T-helper 1 cell treated with Interleukin-12 subunit alpha and Interleukin-12 subunit beta and Interleukin-4 antibody, amounts not matched to agents 30 μg/mL and 1 μg/mL, for 36 hours (primary cell): ENCODE results near the gene CD59.
A peak's percentile ranks its signal among the peaks of the same experiment; 100 is the strongest.
"Not testable (repeated sequence)": the region's sequence is repeated elsewhere in the genome, so short reads cannot be mapped to it uniquely, and the experiment has no call there.

Experiments used
- H3K27ac Mint-ChIP-seq: one replicate; pipeline ENCODE4 v1.8.0; 2021; ENCODE audit warnings: mild to moderate bottlenecking, mixed read lengths
- H3K27me3 Mint-ChIP-seq: one replicate; pipeline ENCODE4 v1.8.0; 2021; ENCODE audit warnings: low read depth, mixed read lengths
- H3K36me3 Mint-ChIP-seq: one replicate; pipeline ENCODE4 v1.8.0; 2021; ENCODE audit warnings: low read depth, mixed read lengths
- H3K4me1 Mint-ChIP-seq: one replicate; pipeline ENCODE4 v1.8.0; 2021; ENCODE audit warnings: low read depth, mixed read lengths
- H3K4me3 Mint-ChIP-seq: one replicate; pipeline ENCODE4 v1.8.0; 2021; ENCODE audit warnings: mild to moderate bottlenecking, moderate library complexity, mixed read lengths
- H3K9me3 Mint-ChIP-seq: one replicate; pipeline ENCODE4 v1.8.0; 2021; ENCODE audit warnings: mixed read lengths

Gene CD59

DNA sequence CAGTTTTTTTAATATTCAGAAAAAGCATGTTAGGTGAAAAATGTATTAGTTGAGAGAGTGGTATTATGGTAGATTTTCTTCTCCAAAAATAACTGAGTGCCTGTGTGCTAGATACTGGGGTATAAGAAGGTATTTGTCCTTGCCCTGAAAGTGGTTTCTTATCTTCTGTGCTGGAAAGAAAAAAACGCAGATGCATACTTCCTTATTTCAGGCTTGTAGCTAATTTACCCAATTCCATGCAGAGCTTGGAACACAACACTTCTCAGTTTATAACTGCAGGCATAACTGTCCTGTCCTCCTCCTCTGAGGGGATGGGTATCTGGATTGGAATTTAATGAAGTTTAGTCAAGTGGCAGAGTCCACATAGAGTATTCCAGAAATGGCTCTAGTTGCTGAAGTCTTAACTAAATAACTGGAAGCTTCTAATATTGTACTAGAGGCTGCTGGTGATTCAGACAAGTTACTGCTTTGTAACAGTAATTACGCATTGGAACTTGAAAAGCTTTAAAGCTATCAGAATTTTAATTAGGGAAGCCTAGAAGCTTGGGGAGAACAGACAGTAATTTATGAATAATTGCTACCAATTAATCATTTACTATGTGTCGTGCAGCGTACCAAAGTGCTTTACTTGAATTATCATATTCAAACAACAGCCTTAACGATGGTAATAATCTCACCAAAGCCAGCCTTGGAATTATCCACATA lies 22.9 kb downstream of the CD59 start:
- Mint-ChIP-seq H3K27me3 (no peaks in the 10 kb centered on the region), H3K4me1 (no peaks in the 10 kb centered on the region), H3K9me3 (no peaks in the 10 kb centered on the region), H3K27ac (no peak overlapping the region), H3K4me3 (no peak overlapping the region), H3K36me3 (peaks cover 38% of the 10 kb centered on the region)

DNA sequence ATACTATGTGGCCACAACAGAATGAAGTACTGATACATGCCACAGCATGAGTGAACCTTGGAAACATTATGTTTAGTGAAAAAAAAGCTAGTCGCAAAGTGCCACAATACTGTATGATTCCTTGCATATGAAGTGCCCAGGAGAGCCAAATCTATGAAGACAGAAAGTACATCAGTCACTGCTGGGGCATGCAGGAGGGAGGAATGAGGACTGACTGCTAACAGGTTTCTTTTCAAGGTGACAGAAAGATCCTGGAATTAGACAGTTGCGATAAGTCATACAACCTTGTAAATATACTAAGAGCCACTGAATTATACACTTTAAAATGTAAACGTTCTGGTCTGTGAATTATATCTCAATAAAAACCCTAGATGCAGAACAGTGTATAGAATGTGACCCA lies 23.8 kb downstream of the CD59 start:
- no peaks in the 10 kb centered on the region for H3K9me3 Mint-ChIP-seq
- no peak overlapping the region for H3K4me3 Mint-ChIP-seq
- peaks cover 38% of the 10 kb centered on the region for H3K36me3 Mint-ChIP-seq
- H3K27me3 Mint-ChIP-seq = no peaks in the 10 kb centered on the region
- no peak overlapping the region for H3K27ac Mint-ChIP-seq
- H3K4me1 Mint-ChIP-seq = peaks cover 2% of the 10 kb centered on the region

DNA sequence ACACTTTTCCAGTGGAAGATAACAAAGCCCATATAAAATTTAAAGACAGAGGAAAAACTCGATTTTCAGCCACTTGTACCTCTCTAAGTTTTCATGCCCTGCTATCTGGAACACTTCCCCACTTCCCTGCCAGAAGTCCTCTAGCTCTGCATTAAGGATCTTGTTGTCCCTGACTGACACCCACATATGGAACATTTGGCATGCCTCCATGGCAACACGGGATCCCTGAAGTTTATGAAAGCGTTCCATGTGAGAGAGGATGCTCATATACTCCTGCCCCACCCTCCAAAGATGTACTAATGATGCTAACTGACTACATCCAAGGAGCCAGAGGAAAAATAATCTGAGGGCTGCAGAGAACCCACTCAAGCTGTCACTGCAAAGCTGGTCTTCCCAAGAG lies 26.8 kb downstream of the CD59 start:
- Mint-ChIP-seq H3K36me3 (peaks cover 41% of the 10 kb centered on the region), H3K4me3 (no peak overlapping the region), H3K27me3 (no peaks in the 10 kb centered on the region), H3K9me3 (no peaks in the 10 kb centered on the region), H3K27ac (no peak overlapping the region), H3K4me1 (peaks cover 15% of the 10 kb centered on the region)

DNA sequence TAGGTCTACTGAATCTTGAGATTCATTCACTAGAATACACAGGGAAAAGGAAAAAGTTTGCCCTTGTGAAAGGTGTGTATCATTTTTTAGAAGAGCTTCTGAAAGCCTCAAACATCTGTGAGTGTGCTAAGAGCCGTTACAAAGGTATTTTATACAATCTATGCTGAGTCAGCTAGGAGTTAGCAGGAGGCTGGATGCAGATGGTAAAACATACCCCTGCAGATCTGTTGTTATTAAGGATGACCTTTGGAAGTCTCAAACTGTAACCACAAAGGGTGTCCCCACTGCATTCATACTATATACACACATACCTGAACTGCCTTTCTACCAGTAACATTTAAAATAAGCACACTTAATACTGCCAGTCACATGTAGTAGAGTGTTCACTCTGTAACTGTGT lies 27.2 kb downstream of the CD59 start:
- Mint-ChIP-seq H3K36me3 (peaks cover 38% of the 10 kb centered on the region), H3K4me1 (peaks cover 15% of the 10 kb centered on the region), H3K9me3 (no peaks in the 10 kb centered on the region), H3K27me3 (no peaks in the 10 kb centered on the region), H3K27ac (no peak overlapping the region), H3K4me3 (no peak overlapping the region)

DNA sequence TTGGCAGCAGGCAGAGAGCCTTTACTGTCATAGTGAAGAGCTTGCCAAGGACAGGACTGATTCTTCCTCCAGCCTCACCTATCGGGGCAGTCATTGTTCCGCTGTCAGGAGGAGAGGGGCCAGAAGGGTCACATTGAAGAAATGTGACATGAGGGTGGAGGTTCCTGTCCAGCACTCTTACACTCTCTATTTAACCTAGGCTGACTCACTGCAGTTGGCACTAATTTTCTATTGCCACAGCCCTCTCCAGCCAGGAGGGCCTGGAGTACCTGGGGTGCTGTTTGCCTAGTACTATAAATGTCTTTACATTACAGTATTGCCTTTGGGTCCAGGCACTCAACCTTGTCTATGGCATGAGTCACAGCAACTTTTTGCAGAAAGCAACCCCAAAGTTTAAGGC lies 28.4 kb downstream of the CD59 start:
- H3K27me3 Mint-ChIP-seq, H3K27ac Mint-ChIP-seq, H3K4me3 Mint-ChIP-seq, H3K9me3 Mint-ChIP-seq: not testable (repeated sequence)
- Mint-ChIP-seq H3K4me1 (peaks cover 15% of the 10 kb centered on the region), H3K36me3 (peaks cover 38% of the 10 kb centered on the region)

DNA sequence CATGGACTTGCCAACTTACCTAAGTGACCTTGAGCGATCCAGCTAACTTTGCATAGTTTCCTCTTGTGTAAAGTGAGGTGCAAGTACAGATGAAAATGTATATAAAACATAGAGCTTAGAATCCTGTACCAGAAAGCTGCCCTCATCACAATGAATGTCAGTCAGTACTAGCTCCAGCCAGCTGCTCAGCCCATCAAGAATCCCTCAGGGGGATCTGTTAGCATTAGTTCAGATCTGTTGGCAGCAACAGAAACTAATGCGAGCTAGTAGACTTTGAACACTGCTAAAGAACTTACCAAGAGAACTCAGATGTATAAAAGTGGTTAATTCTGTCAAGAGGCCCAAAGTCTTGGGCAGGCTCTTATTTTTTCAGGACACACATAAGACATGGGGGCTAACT lies 29.3 kb downstream of the CD59 start:
- Mint-ChIP-seq H3K4me3 (no peak overlapping the region), H3K27me3 (no peaks in the 10 kb centered on the region), H3K36me3 (peaks cover 35% of the 10 kb centered on the region)

DNA sequence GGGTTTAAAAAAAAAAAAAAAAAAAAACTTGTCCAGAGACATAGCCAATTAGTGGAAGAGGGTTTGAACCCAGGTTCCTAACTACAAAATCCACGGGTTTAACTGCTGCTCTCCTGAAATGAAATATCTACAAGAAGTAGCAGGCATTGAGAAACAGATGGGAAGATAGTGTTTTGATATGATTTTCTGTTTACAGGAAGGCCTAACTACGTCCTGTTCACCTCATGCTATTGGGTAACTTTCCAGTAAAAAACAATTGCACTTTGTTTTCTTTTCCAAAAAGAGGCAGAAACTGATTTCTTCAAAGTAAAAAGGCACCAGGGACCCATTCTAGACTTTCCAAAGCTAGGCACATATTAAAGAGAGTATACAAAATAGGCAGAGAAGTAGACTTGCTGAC lies 29.7 kb downstream of the CD59 start:
- Mint-ChIP-seq H3K9me3 (no peaks in the 10 kb centered on the region), H3K27me3 (no peaks in the 10 kb centered on the region), H3K4me3 (peak overlapping the region; percentile 45), H3K36me3 (peaks cover 32% of the 10 kb centered on the region), H3K27ac (peak overlapping the region; percentile 89), H3K4me1 (peaks cover 22% of the 10 kb centered on the region)

More for the DNA sequence above, 29.3 kb downstream of the CD59 start:
- peak overlapping the region; percentile 89 for H3K27ac Mint-ChIP-seq
- peaks cover 21% of the 10 kb centered on the region for H3K4me1 Mint-ChIP-seq
- no peaks in the 10 kb centered on the region for H3K9me3 Mint-ChIP-seq

DNA sequence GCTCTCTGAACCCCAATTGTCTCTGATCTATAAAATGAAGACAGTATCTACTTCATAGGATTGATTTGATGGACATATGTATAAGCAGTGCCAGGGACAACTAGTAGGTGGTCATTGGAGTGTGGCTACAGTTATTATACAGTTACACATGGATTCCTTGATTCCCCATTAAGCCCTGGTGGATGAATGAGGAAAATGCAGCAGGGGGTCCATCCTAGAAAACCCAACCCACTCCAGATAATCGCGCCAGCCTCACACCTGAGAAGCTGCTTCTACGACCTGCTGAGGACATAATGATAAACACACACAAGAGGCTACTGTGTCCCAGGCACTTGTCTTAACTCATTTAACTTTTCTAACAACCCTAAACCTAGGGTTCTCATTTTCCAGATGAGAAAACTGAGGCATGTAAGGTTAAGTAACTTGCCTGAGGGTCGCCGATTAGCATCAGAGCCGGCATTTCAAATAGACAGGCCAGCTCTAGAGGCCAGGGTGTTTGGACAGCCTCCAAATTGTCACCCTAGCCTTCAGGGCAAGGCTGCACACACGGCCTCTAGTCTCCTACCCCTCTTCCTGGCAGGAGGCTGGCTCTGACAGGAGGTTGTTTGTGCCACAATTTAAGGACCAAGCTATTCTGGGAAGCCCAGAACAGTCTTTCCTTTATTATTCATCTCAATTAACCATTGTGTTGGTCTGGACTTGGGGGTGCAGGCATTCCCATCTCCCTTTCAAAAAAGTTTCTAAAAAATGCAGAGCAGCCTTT lies 31.8 kb downstream of the CD59 start:
- H3K4me3 Mint-ChIP-seq = no peak overlapping the region
- H3K9me3 Mint-ChIP-seq = no peaks in the 10 kb centered on the region
- H3K4me1 Mint-ChIP-seq = peaks cover 36% of the 10 kb centered on the region
- peaks cover 23% of the 10 kb centered on the region for H3K36me3 Mint-ChIP-seq
- H3K27ac Mint-ChIP-seq = no peak overlapping the region
- no peaks in the 10 kb centered on the region for H3K27me3 Mint-ChIP-seq

DNA sequence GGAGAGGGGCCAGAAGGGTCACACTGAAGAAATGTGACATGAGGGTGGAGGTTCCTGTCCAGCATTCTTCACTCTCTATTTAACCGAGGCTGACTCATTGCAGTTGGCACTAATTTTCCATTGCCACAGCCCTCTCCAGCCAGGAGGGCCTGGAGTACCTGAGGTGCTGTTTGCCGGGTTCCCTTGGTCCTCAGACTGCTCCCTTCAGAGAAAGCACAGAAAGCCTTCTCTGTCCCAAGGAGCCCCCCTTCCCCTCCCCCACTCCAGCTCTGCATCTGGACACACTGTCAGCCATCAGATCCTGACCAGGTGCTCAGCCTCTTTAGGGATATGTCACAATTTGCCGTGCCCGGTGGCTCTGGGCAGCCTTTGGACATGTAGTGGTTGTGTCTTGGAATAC lies 32.4 kb downstream of the CD59 start:
- peaks cover 17% of the 10 kb centered on the region for H3K36me3 Mint-ChIP-seq
- no peaks in the 10 kb centered on the region for H3K27me3 Mint-ChIP-seq
- H3K4me1 Mint-ChIP-seq = peaks cover 37% of the 10 kb centered on the region

DNA sequence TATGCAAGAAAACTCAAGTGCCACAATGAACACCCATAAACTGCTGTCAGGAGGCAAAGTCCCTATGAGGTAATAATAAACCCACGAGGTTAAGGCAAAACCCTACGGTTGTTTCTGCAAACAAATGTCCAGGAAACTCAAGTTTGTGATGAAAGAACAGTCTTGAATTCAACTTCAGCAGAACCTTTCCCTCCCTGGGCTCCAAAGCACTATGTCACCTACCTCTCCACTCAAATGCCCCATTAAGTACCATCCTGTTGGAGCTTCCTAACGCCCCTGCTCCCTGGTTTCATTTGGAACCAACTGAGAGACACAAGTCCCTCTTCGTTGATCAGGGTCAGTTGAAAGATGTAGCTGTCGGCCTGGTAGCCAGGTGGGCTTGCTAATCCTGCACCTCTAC lies 33.0 kb downstream of the CD59 start:
- no peak overlapping the region for H3K27ac Mint-ChIP-seq
- H3K27me3 Mint-ChIP-seq = peaks cover 3% of the 10 kb centered on the region
- peaks cover 12% of the 10 kb centered on the region for H3K36me3 Mint-ChIP-seq
- peaks cover 37% of the 10 kb centered on the region for H3K4me1 Mint-ChIP-seq
- no peak overlapping the region for H3K4me3 Mint-ChIP-seq
- H3K9me3 Mint-ChIP-seq = no peaks in the 10 kb centered on the region

More for the DNA sequence above, 32.4 kb downstream of the CD59 start:
- no peak overlapping the region for H3K27ac Mint-ChIP-seq
- H3K9me3 Mint-ChIP-seq = no peaks in the 10 kb centered on the region
- H3K4me3 Mint-ChIP-seq = no peak overlapping the region

DNA sequence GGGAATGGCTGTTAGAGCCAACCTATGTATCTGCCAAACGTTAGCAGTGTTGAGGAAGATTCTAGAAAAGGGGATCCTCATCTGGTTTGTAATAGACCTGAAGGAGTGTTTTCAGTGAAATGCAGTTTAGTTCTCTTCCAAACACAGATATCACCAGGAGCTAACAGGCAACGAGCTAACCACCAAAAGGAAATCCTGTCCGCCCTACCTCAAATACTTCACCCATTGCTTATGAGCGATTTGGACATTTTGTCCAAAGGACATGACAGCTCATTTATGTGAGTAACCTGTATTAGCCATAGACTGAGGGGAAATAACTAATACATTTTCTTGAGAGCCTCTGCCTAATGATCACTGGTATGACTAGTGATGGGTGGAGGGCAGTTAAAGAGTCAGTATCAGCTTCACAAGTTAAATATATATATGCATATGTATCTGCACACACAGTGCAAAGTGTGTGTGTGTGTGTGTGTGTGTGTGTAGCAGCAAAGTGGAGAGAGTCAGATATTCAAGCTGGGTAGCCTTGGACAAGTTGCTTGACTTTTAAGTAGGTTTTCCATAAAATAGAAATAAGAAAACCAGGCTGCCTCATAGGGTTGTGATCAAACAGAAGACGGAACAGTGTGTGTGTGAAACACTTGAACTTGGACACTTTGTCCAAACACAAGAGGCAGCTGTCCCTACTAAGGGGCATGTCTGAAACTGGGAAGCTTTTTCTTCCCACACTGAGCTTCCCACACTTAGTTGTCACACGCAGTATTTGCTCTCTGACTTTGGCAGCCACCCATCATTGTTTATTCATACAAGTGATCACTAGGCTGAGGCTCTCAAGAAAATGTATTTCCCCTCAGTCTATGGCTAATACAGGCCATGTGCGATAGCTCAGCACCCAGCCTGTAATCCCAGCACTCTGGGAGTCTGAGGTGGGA lies 34.7 kb downstream of the CD59 start:
- Mint-ChIP-seq H3K4me3 (peak overlapping the region; percentile 88), H3K27me3 (peaks cover 17% of the 10 kb centered on the region), H3K36me3 (peaks cover 7% of the 10 kb centered on the region), H3K4me1 (peaks cover 31% of the 10 kb centered on the region), H3K27ac (peak overlapping the region; percentile 88), H3K9me3 (no peaks in the 10 kb centered on the region)

DNA sequence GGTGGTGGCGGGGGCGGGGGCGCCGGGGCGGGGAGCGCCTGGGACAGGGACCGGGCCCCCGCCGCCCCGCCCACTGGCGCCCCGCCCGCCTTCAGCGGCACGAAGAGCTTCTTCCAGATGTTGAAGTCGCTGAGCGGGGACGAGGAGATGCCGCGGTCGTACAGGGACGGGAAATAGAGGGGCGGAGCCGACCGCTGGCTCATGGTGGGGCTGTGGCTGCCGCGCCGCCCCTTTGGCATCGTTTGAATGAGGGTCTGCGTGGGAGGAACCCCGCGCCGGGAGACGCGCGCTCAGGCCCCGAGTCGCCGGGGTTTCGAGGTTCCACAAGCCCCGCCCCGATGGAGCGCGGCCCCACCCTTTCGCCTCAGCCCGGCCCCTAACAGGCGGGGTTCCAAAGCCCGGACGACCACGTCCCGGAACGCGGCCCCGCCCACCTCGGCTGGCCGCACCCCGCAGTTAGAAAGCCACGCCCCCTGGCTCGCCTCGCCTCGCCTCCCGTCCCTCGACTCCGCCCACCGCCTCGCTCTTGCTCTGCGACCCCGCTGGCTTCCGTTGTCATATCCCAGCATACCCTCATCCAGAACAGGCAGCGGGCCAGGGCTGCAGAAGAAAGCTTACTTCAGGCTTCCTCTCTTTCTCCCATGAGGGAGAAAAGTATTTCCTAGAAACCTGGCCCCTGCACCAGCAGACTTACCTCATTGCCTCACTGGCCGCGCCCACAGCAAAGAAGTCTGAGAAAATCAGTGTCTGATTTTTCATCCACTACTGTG lies 35.5 kb downstream of the CD59 start, which contains the start of gene C11orf91:
TSS of gene C11orf91 (minus strand) at position 325 of the 770 bp plus-strand sequence. CDS start at position 239, 86 bp downstream.
- Mint-ChIP-seq H3K4me3 (peak within 1 kb of the TSS; percentile 88), H3K27ac (peak within 1 kb of the TSS; percentile 88), H3K27me3 (peaks cover 23% of the 10 kb centered on the region), H3K9me3 (no peaks in the 10 kb centered on the region), H3K36me3 (peaks cover 4% of the 10 kb centered on the region), H3K4me1 (peaks cover 27% of the 10 kb centered on the region)

DNA sequence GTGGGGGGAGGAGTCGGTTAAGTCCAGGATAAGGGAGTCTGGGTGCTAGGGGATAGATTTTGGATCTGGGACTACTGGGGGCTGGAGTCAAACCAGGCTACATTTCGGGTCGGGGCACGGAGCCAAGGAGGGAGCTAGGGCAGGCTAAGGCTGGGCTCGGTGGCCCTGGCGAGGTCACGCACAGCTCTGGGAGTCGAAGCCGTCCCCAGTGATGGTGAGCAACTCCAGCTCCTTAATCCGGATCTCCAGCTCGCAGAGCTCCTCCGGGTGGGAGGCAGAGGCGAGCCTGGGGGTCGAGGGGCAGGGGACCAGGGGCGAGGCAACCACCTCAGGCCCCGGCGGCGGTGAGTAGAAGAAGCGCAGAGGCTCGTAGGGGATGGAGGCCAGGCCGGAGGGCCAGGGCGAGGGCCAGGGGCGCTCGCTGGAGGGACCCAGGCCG lies 36.1 kb downstream of the CD59 start:
- peaks cover 23% of the 10 kb centered on the region for H3K27me3 Mint-ChIP-seq
- peak overlapping the region; percentile 69 for H3K27ac Mint-ChIP-seq
- H3K4me1 Mint-ChIP-seq = peaks cover 25% of the 10 kb centered on the region
- H3K4me3 Mint-ChIP-seq = peak overlapping the region; percentile 80
- H3K36me3 Mint-ChIP-seq = no peaks in the 10 kb centered on the region
- no peaks in the 10 kb centered on the region for H3K9me3 Mint-ChIP-seq
